ENCODE results near the gene MYOZ3.

GRCh38 chr5:150672237-150672883, 11.3 kb downstream of the MYOZ3 start:
- TF ChIP-seq CTCF (conservative IDR thresholded peaks at IDR 0.05), result no peak
- no peak for TF ChIP-seq ZFX (IDR thresholded peaks at IDR 0.05)
